ENCODE data around the gene BATF. TPM values are rescaled to one million over a fixed set of nuclear protein-coding genes. Genes with fewer than 3 reads are reported as not detected.

BATF gene
- total RNA-seq, 2 experiments from 2014 or later: 41.3 to 41.6 TPM

GRCh38 chr14:75519826-75520728 lies 2.2 kb upstream of the BATF start:
- H3K27me3 Mint-ChIP-seq (ENCODE audit: low read depth): no peaks in the 10 kb centered on the region
- no peak overlapping the region for H3K4me3 Mint-ChIP-seq
- ATAC-seq (no peak), DNase-seq (no peak)
- H3K4me1 Mint-ChIP-seq (ENCODE audit: low read depth): peaks cover 62% of the 10 kb centered on the region
- H3K27ac Mint-ChIP-seq: no peak overlapping the region
- ChIA-PET CTCF (interaction anchor here (0.6 to 6.3 kb wide), 19 partner anchors 8 to 225 kb away, joined by 3 to 58 read pairs (median 6); no protein-coding TSS in a partner anchor), POLR2A (interaction anchor here (0.8 to 3.8 kb wide), 3 partner anchors 24 to 47 kb away, joined by 4 to 19 read pairs (median 8); no protein-coding TSS in a partner anchor)
- no peaks in the 10 kb centered on the region for H3K9me3 Mint-ChIP-seq (ENCODE audit: insufficient read depth)
- H3K36me3 Mint-ChIP-seq (ENCODE audit: low read depth): peaks cover 20% of the 10 kb centered on the region

GRCh38 chr14:75520852-75521251 lies 1.4 kb upstream of the BATF start:
- Mint-ChIP-seq H3K4me3 (peak overlapping the region; percentile 24), H3K36me3 (ENCODE audit: low read depth) (peaks cover 27% of the 10 kb centered on the region), H3K27ac (peak overlapping the region; percentile 60), H3K27me3 (ENCODE audit: low read depth) (no peaks in the 10 kb centered on the region), H3K9me3 (ENCODE audit: insufficient read depth) (no peaks in the 10 kb centered on the region), H3K4me1 (ENCODE audit: low read depth) (peaks cover 62% of the 10 kb centered on the region)
- ATAC-seq (no peak), DNase-seq (no peak)
- CTCF ChIA-PET: interaction anchor here (1.1 to 6.3 kb wide), 11 partner anchors 9 to 226 kb away, joined by 3 to 58 read pairs (median 16); no protein-coding TSS in a partner anchor
- POLR2A ChIA-PET: interaction anchor here (0.8 to 4.6 kb wide), 6 partner anchors 8 to 451 kb away, joined by 3 to 56 read pairs (median 6); partner anchors contain the start of gene ZC2HC1C

- Mint-ChIP-seq H3K27me3 (ENCODE audit: low read depth) (no peaks in the 10 kb centered on the region), H3K9me3 (ENCODE audit: insufficient read depth) (no peaks in the 10 kb centered on the region), H3K4me1 (ENCODE audit: low read depth) (peaks cover 62% of the 10 kb centered on the region), H3K4me3 (peak overlapping the region; percentile 100), H3K27ac (peak overlapping the region; percentile 99), H3K36me3 (ENCODE audit: low read depth) (peaks cover 34% of the 10 kb centered on the region)
- ATAC-seq (peak; percentile 32), DNase-seq (no peak)
- ChIA-PET POLR2A (interaction anchor here (0.8 to 4.6 kb wide), 10 partner anchors 9 to 452 kb away, joined by 3 to 56 read pairs (median 6); partner anchors contain the start of genes ERG28, TTLL5 and ZC2HC1C), CTCF (interaction anchor here (0.6 to 6.3 kb wide), 13 partner anchors 9 to 227 kb away, joined by 3 to 58 read pairs (median 6); no protein-coding TSS in a partner anchor)
Measured at GRCh38 chr14:75521415-75522199, 662 bp upstream of the BATF start.

GRCh38 chr14:75522983-75523318 lies 682 bp downstream of the BATF start:
- H3K27me3 Mint-ChIP-seq (ENCODE audit: low read depth): no peaks in the 10 kb centered on the region
- ChIA-PET POLR2A (interaction anchor here (1.0 to 4.6 kb wide), 10 partner anchors 8 to 138 kb away, joined by 3 to 56 read pairs (median 4); partner anchors contain the start of genes ERG28 and TTLL5), CTCF (interaction anchor here (0.6 to 6.3 kb wide), 12 partner anchors 8 to 222 kb away, joined by 3 to 58 read pairs (median 13); no protein-coding TSS in a partner anchor)
- H3K9me3 Mint-ChIP-seq (ENCODE audit: insufficient read depth): no peaks in the 10 kb centered on the region
- ATAC-seq: no peak
- peak overlapping the region; percentile 99 for H3K27ac Mint-ChIP-seq
- H3K36me3 Mint-ChIP-seq (ENCODE audit: low read depth): peaks cover 45% of the 10 kb centered on the region
- DNase-seq: no peak
- H3K4me1 Mint-ChIP-seq (ENCODE audit: low read depth): peaks cover 68% of the 10 kb centered on the region
- H3K4me3 Mint-ChIP-seq: peak overlapping the region; percentile 100

GRCh38 chr14:75523771-75524171 lies 1.5 kb downstream of the BATF start:
- peak overlapping the region; percentile 100 for H3K4me3 Mint-ChIP-seq
- ChIA-PET CTCF (interaction anchor here (1.2 to 6.3 kb wide), 6 partner anchors 9 to 43 kb away, joined by 4 to 58 read pairs (median 20); no protein-coding TSS in a partner anchor), POLR2A (interaction anchor here (1.1 to 4.6 kb wide), 5 partner anchors 10 to 43 kb away, joined by 3 to 56 read pairs (median 4); no protein-coding TSS in a partner anchor)
- peaks cover 71% of the 10 kb centered on the region for H3K4me1 Mint-ChIP-seq (ENCODE audit: low read depth)
- no peaks in the 10 kb centered on the region for H3K27me3 Mint-ChIP-seq (ENCODE audit: low read depth)
- DNase-seq (no peak), ATAC-seq (no peak)
- H3K9me3 Mint-ChIP-seq (ENCODE audit: insufficient read depth): no peaks in the 10 kb centered on the region
- H3K27ac Mint-ChIP-seq: peak overlapping the region; percentile 99
- peaks cover 53% of the 10 kb centered on the region for H3K36me3 Mint-ChIP-seq (ENCODE audit: low read depth)

GRCh38 chr14:75525969-75526368 lies 3.7 kb downstream of the BATF start:
- CTCF ChIA-PET: interaction anchor here (0.8 to 2.0 kb wide), 6 partner anchors 8 to 41 kb away, joined by 5 to 13 read pairs (median 6); no protein-coding TSS in a partner anchor
- Mint-ChIP-seq H3K4me3 (no peak overlapping the region), H3K9me3 (ENCODE audit: insufficient read depth) (no peaks in the 10 kb centered on the region), H3K27ac (peak overlapping the region; percentile 12), H3K27me3 (ENCODE audit: low read depth) (no peaks in the 10 kb centered on the region), H3K36me3 (ENCODE audit: low read depth) (peaks cover 59% of the 10 kb centered on the region), H3K4me1 (ENCODE audit: low read depth) (peaks cover 63% of the 10 kb centered on the region)
- ATAC-seq (no peak), DNase-seq (no peak)
- POLR2A ChIA-PET: interaction anchor here (1.1 kb wide), 2 partner anchors 14 to 17 kb away, joined by 3 to 4 read pairs; no protein-coding TSS in a partner anchor

- Mint-ChIP-seq H3K27me3 (ENCODE audit: low read depth) (no peaks in the 10 kb centered on the region), H3K9me3 (ENCODE audit: insufficient read depth) (no peaks in the 10 kb centered on the region), H3K36me3 (ENCODE audit: low read depth) (peaks cover 72% of the 10 kb centered on the region), H3K27ac (peak overlapping the region; percentile 33), H3K4me1 (ENCODE audit: low read depth) (peaks cover 56% of the 10 kb centered on the region), H3K4me3 (no peak overlapping the region)
- ChIA-PET POLR2A (no interaction called here), CTCF (interaction anchor here (1.1 to 2.0 kb wide), 6 partner anchors 8 to 39 kb away, joined by 4 to 13 read pairs (median 6); no protein-coding TSS in a partner anchor)
- no peak for ATAC-seq
- DNase-seq: no peak
Measured at GRCh38 chr14:75527449-75528163, 5.3 kb downstream of the BATF start.

- DNase-seq: peak; percentile 11
- H3K27ac Mint-ChIP-seq: no peak overlapping the region
- H3K36me3 Mint-ChIP-seq (ENCODE audit: low read depth): peaks cover 59% of the 10 kb centered on the region
- no peak for ATAC-seq
- POLR2A ChIA-PET: interaction anchor here (0.7 to 2.1 kb wide), 3 partner anchors 9 to 17 kb away, joined by 3 to 13 read pairs (median 4); partner anchors contain the start of gene BATF
- no peak overlapping the region for H3K4me3 Mint-ChIP-seq
- no peaks in the 10 kb centered on the region for H3K27me3 Mint-ChIP-seq (ENCODE audit: low read depth)
- peaks cover 31% of the 10 kb centered on the region for H3K4me1 Mint-ChIP-seq (ENCODE audit: low read depth)
- no peaks in the 10 kb centered on the region for H3K9me3 Mint-ChIP-seq (ENCODE audit: insufficient read depth)
- CTCF ChIA-PET: interaction anchor here (0.7 kb wide), 1 partner anchor 452 kb away, joined by 3 read pairs; no protein-coding TSS in a partner anchor
Measured at GRCh38 chr14:75531256-75531655, 9.0 kb downstream of the BATF start.

GRCh38 chr14:75531660-75532317 lies 9.5 kb downstream of the BATF start:
- no peak overlapping the region for H3K4me3 Mint-ChIP-seq
- ChIA-PET CTCF (no interaction called here), POLR2A (interaction anchor here (1.5 to 2.1 kb wide), 2 partner anchors 10 to 11 kb away, joined by 4 to 13 read pairs; partner anchors contain the start of gene BATF)
- H3K27me3 Mint-ChIP-seq (ENCODE audit: low read depth): no peaks in the 10 kb centered on the region
- no peaks in the 10 kb centered on the region for H3K9me3 Mint-ChIP-seq (ENCODE audit: insufficient read depth)
- ATAC-seq (no peak), DNase-seq (no peak)
- peak overlapping the region; percentile 15 for H3K27ac Mint-ChIP-seq
- H3K4me1 Mint-ChIP-seq (ENCODE audit: low read depth): peaks cover 26% of the 10 kb centered on the region
- peaks cover 56% of the 10 kb centered on the region for H3K36me3 Mint-ChIP-seq (ENCODE audit: low read depth)

Data from activated CD8-positive, alpha-beta T cell treated with anti-CD3 and anti-CD28 coated beads, Interleukin-2, amount 10 ng/mL, durations not matched to agents 7 days and 5 days (primary cell).